Measurements from ENCODE around the gene C1QC.

Gene C1QC

DNA sequence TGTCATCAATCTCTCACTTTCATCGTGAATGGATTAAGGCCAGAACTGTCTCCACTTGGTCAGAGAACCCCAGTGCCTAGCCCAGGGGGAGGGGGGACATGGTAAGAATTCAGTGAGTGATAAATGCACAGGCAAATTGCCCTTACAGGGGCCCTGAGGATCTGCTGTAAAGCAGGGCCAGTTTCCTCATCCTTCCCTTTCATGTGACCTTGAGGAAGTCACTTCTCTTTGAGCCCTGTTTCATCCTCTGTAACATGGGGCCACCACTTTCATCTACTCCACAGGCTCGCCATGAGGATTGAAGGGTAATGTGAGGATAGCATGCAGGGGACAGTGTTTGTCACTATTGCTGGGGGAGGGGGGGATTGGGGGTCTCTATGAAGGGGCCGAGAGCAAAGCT, 35.1 kb upstream of the C1QC start:
- in situ Hi-C loops (cut with HindIII; ENCODE audit: low sequenced_read_pairs) = no loop called here
- TF ChIP-seq, protein P1, sequence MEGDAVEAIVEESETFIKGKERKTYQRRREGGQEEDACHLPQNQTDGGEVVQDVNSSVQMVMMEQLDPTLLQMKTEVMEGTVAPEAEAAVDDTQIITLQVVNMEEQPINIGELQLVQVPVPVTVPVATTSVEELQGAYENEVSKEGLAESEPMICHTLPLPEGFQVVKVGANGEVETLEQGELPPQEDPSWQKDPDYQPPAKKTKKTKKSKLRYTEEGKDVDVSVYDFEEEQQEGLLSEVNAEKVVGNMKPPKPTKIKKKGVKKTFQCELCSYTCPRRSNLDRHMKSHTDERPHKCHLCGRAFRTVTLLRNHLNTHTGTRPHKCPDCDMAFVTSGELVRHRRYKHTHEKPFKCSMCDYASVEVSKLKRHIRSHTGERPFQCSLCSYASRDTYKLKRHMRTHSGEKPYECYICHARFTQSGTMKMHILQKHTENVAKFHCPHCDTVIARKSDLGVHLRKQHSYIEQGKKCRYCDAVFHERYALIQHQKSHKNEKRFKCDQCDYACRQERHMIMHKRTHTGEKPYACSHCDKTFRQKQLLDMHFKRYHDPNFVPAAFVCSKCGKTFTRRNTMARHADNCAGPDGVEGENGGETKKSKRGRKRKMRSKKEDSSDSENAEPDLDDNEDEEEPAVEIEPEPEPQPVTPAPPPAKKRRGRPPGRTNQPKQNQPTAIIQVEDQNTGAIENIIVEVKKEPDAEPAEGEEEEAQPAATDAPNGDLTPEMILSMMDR (IDR thresholded peaks at IDR 0.05; ENCODE audit: low read depth, low read length) = no peak
- H3K4me3 ChIP-seq (ENCODE audit: low read depth, low read length) = no peak overlapping the region
- no peak for DNase-seq (ENCODE audit: low read depth, low spot score)

DNA sequence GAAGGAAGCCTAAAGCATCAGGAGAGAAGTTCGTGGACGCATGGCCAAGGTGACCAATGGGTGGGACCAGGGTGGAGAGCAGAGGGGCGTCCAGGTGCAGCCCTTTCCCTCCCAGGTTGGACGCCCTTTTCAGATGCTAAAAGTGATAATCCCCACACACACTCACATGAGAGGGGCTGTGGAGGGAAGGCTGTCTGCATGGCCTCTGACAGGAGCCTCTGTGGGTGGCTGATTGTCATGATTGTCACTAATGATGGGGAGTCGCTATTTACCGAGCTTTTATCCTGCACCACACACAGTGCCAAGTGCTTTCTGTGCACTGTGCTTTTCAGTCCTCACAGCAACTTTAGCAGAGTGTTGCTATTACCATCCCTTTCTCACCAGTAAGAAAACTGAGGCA, 34.1 kb upstream of the C1QC start:
- DNase-seq (ENCODE audit: low read depth, low spot score) = no peak
- TF ChIP-seq, protein P1 (IDR thresholded peaks at IDR 0.05; ENCODE audit: low read depth, low read length) = no peak
- H3K4me3 ChIP-seq (ENCODE audit: low read depth, low read length) = no peak overlapping the region
- in situ Hi-C loops (cut with HindIII; ENCODE audit: low sequenced_read_pairs) = no loop called here

DNA sequence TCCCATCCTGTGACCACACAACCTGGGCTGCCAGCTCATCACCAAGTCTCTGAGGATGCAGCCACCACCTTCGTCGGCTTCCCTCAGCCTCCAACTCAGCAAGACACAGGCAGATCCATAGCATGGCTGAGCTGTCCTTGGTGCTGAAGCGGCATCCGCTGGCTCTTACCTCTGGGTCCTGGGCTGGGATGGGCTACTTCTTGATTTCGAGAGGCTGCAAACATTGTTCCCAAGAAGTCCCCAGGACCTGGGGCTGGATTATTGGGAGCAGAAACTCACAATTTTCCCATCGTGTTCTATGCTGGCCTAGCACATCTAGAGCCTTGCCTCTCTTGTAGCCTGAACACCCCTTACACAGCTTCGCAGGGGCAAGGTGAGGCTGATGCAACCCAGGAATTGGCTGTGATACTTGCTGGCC, 31.9 kb upstream of the C1QC start:
- TF ChIP-seq, protein P1 (IDR thresholded peaks at IDR 0.05; ENCODE audit: low read depth, low read length) = no peak
- DNase-seq (ENCODE audit: low read depth, low spot score) = peak; percentile 67
- no peak overlapping the region for H3K4me3 ChIP-seq (ENCODE audit: low read depth, low read length)
- in situ Hi-C loops (cut with HindIII; ENCODE audit: low sequenced_read_pairs) = no loop called here

DNA sequence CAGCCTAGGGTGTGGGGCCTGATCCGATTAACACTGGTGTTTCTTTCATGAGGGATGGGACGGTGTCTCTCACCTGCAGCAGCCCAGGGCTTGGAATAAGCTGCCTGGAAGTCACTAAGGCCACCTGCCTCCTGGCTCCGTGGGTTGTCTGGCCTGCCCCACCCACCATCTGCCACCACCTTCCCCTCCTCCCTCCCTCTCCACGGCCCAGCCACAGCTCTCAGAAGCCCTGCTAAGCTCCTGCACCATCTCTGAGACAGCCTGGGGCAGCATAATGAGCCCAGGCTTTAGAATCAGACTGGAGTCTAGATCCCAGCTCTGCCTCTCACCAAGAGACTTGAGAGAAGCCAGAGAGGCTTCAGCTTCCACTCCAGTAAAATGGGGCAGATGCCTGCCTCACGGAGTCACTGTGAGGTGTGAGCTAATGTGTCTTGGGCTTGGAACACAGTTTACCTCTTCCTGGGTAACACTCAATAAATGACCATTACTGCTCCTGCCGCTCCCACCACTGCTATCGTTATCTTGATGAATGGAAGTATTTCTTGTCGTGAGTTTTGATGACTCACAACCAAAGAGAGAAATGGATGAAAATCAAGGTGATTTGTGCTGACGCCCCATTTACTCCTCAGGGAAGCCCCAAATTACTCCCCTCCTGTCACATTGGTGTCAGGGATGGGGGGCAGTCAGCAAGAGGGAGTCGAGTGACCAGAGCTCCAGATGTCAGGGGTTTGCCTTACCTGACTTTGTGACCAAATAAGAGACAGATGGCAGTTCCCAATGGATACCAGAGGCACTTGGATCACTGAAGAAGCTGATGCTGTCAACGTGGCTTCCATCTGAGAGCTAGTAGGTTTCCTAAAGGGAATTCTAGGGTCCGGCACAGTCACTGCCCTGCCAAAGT, 30.5 kb upstream of the C1QC start:
- H3K4me3 ChIP-seq (ENCODE audit: low read depth, low read length) = no peak overlapping the region
- TF ChIP-seq, protein P1 (IDR thresholded peaks at IDR 0.05; ENCODE audit: low read depth, low read length) = no peak
- DNase-seq (ENCODE audit: low read depth, low spot score) = no peak
- in situ Hi-C loops (cut with HindIII; ENCODE audit: low sequenced_read_pairs) = no loop called here

DNA sequence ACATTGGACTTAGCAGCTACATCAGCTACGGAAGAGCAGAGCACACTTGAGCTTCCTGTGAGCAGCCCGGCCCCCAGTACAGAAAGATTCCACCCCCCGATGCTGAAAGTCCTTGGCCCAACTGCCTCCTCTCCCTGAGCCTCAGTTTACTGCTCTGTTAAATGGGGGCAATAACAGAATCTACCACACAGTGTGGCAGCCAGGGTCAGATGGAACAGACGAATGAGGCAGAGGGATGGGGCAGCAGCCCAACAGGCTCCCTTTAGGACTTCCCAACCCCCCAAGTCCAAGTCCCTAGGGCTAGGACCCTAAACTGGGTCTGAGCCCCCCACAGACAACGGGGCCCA, 29.9 kb upstream of the C1QC start:
- in situ Hi-C loops (cut with HindIII; ENCODE audit: low sequenced_read_pairs) = no loop called here
- TF ChIP-seq, protein P1 (IDR thresholded peaks at IDR 0.05; ENCODE audit: low read depth, low read length) = no peak
- no peak overlapping the region for H3K4me3 ChIP-seq (ENCODE audit: low read depth, low read length)
- no peak for DNase-seq (ENCODE audit: low read depth, low spot score)

DNA sequence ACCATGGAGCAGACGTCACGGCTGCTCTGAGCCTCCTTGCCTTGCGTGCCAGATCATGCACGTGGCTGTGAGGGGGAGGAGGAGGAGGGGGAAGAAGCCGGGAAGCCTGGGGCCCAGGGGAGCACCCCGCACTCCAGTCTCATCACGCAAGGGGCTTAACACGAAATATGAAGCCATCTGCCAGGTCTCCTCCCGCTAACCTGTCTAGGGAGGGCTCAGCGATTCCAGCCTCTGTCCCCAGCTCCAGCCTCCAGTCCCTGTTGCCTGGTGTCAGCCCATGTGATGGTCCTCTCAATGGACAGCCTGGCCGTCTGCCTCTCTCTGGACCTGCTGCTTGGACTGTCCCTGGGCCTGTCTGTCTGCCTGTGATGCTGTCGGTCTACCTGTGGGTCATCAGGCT, 29.5 kb upstream of the C1QC start:
- TF ChIP-seq, protein P1 (IDR thresholded peaks at IDR 0.05; ENCODE audit: low read depth, low read length) = no peak
- no peak for DNase-seq (ENCODE audit: low read depth, low spot score)
- in situ Hi-C loops (cut with HindIII; ENCODE audit: low sequenced_read_pairs) = no loop called here
- H3K4me3 ChIP-seq (ENCODE audit: low read depth, low read length) = no peak overlapping the region

All from astrocyte of the spinal cord (primary cell).